SK-N-SH (cell line): ENCODE results near the gene GOLT1A. TPM values are rescaled to one million over a fixed set of nuclear protein-coding genes. Genes with fewer than 3 reads are reported as not detected.

Source experiments
- CTCF ChIA-PET: fragments of 300-600, 350-600 bp; formaldehyde crosslinking; extraction: SDS; loops from one replicate; lab custom pipeline; 2021; lab: Yijun Ruan, JAX
- POLR2A ChIA-PET: fragments of 350-600 bp; sonication (Branson Sonifier 250); formaldehyde crosslinking; extraction: SDS; loops from one replicate; lab custom pipeline; 2020; ENCODE audit warnings: antibody characterized with exemption, inconsistent platforms; lab: Yijun Ruan, JAX
- DNase-seq: peaks from one replicate; pipeline ENCODE4 v3.0.0; 2012
- H2AFZ ChIP-seq: fragments of 200-600 bp; sonication (generic); 2 replicates; pipeline ENCODE4 v1.8.1; 2016; ENCODE audit warnings: antibody characterized with exemption, mild to moderate bottlenecking, low read depth
- H3F3A ChIP-seq: fragments of 200-600 bp; sonication (generic); replicated peaks from 2 replicates; pipeline ENCODE3; 2016; ENCODE audit warnings: antibody characterized with exemption, mild to moderate bottlenecking; ENCODE audit not compliant: insufficient read depth
- H3K27ac ChIP-seq, 2 experiments: fragments of 200-500 bp in 1 of 2; fragments of 200-600 bp in 1 of 2; sonication (Bioruptor generic) in 1 of 2; sonication (generic), shearing (Covaris generic) in 1 of 2; 2 replicates each; pipeline versions ENCODE4 v1.5.1 to v1.6.1; 2014 to 2016; ENCODE audit warnings: low read depth in 2 of 2, inconsistent platforms in 1 of 2, low read length in 1 of 2, mild to moderate bottlenecking in 1 of 2, mixed read lengths in 1 of 2
- H3K27me3 ChIP-seq: fragments of 200-600 bp; sonication (generic), shearing (Covaris generic); 2 replicates; pipeline ENCODE4 v1.6.1; 2016; ENCODE audit warnings: mixed run types; ENCODE audit not compliant: insufficient read depth
- H3K36me3 ChIP-seq, 2 experiments: fragments of 200-500 bp in 1 of 2; fragments of 200-600 bp in 1 of 2; sonication (Bioruptor generic) in 1 of 2; sonication (generic) in 1 of 2; replicated peaks in 1 of 2; 2 replicates each; pipeline versions ENCODE3 to v1.5.1; 2014 to 2016; ENCODE audit warnings: low read length in 1 of 2, mild to moderate bottlenecking in 1 of 2; ENCODE audit not compliant: insufficient read depth in 2 of 2, control insufficient read depth in 1 of 2
- H3K4me1 ChIP-seq, 2 experiments: fragments of 200-500 bp in 1 of 2; fragments of 200-600 bp in 1 of 2; sonication (Bioruptor generic) in 1 of 2; sonication (generic), shearing (Covaris generic) in 1 of 2; 2 replicates each; pipeline versions ENCODE4 v1.5.1 to v1.6.1; 2014 to 2016; ENCODE audit warnings: low read depth in 1 of 2, low read length in 1 of 2, mixed run types in 1 of 2; ENCODE audit not compliant: insufficient read depth in 2 of 2, control insufficient read depth in 1 of 2
- H3K4me2 ChIP-seq: fragments of 200-600 bp; sonication (generic), shearing (Covaris generic); 2 replicates; pipeline ENCODE4 v1.6.1; 2017; ENCODE audit warnings: mixed run types
- H3K4me3 ChIP-seq, 2 experiments: fragments of 200-500 bp in 1 of 2; fragments of 200-600 bp in 1 of 2; sonication (Bioruptor generic) in 1 of 2; sonication (generic), shearing (Covaris generic) in 1 of 2; 2 replicates each; pipeline versions ENCODE4 v1.5.1 to v1.8.1; 2014 to 2016; ENCODE audit warnings: low read depth in 2 of 2, inconsistent platforms in 1 of 2, low read length in 1 of 2, mild to moderate bottlenecking in 1 of 2, mixed read lengths in 1 of 2, moderate library complexity in 1 of 2
- H3K79me2 ChIP-seq: fragments of 200-600 bp; sonication (generic); 2 replicates; pipeline ENCODE4 v1.8.1; 2017; ENCODE audit warnings: mild to moderate bottlenecking; ENCODE audit not compliant: insufficient read depth
- H3K9ac ChIP-seq: fragments of 200-600 bp; sonication (generic); 2 replicates; pipeline ENCODE4 v1.6.1; 2017; ENCODE audit warnings: mixed run types
- H3K9me2 ChIP-seq: fragments of 200-600 bp; sonication (generic); 2 replicates; pipeline ENCODE4 v1.6.1; 2017; ENCODE audit warnings: mixed run types
- H3K9me3 ChIP-seq: fragments of 200-600 bp; sonication (generic); 2 replicates; pipeline ENCODE4 v1.6.1; 2017; ENCODE audit warnings: mixed run types, mild to moderate bottlenecking, moderate library complexity
- H4K20me1 ChIP-seq: fragments of 200-600 bp; sonication (generic); 2 replicates; pipeline ENCODE4 v1.6.1; 2017; ENCODE audit warnings: mild to moderate bottlenecking, mixed run types; ENCODE audit not compliant: insufficient read depth
- CTCF ChIP-seq: fragments of 200-600 bp; sonication (generic); IDR thresholded peaks from 2 replicates; pipeline ENCODE4 v1.6.1; 2017; ENCODE audit warnings: antibody characterized with exemption, mild to moderate bottlenecking, moderate library complexity
- FOSL2 ChIP-seq: IDR thresholded peaks from 2 replicates; pipeline ENCODE4 v1.4.0; 2012; ENCODE audit warnings: low read depth, mild to moderate bottlenecking, moderate library complexity, borderline replicate concordance
- FOXM1 ChIP-seq: IDR thresholded peaks from 2 replicates; pipeline ENCODE4 v1.4.0; 2012; ENCODE audit warnings: low read depth, mild to moderate bottlenecking
- JUND ChIP-seq: IDR thresholded peaks from 2 replicates; pipeline ENCODE4 v1.4.0; 2012
- RFX5 ChIP-seq: IDR thresholded peaks from 2 replicates; pipeline ENCODE4 v1.6.1; 2012; ENCODE audit warnings: mild to moderate bottlenecking, improper control_type of control experiment, low read length
- RXRA ChIP-seq: IDR thresholded peaks from 2 replicates; pipeline ENCODE4 v1.4.0; 2012; ENCODE audit warnings: low read depth, mild to moderate bottlenecking, borderline replicate concordance
- SMC3 ChIP-seq: IDR thresholded peaks from 2 replicates; pipeline ENCODE4 v1.6.1; 2012; ENCODE audit warnings: low read depth, low read length, improper control_type of control experiment
- TCF12 ChIP-seq: IDR thresholded peaks from 2 replicates; pipeline ENCODE4 v1.4.0; 2012
- TEAD4 ChIP-seq: IDR thresholded peaks from 2 replicates; pipeline ENCODE4 v1.4.0; 2012; ENCODE audit warnings: mild to moderate bottlenecking, borderline replicate concordance; ENCODE audit not compliant: insufficient read depth
- USF2 ChIP-seq: fragments of 150-350 bp; IDR thresholded peaks from 2 replicates; pipeline ENCODE4 v1.6.1; 2017; ENCODE audit warnings: antibody characterized with exemption, low read length, low read depth, borderline replicate concordance
- YY1 ChIP-seq: IDR thresholded peaks from 2 replicates; pipeline ENCODE4 v1.4.0; 2012; ENCODE audit warnings: low read depth, mild to moderate bottlenecking
- WGBS: methylation state at CpG from one replicate; pipeline ENCODE4 v1.1.6; 2017; ENCODE audit warnings: low lambda C conversion rate; 5-methylcytosine and 5-hydroxymethylcytosine counted together
- polyA plus RNA-seq, 3 experiments: library from polyadenylated mRNA; depleted of rRNA; stranded (reverse); fragments of >200 nt; gene quantifications; 2 replicates each; pipeline ENCODE4 v1.2.3, GENCODE V29; 2012
- TF ChIP-seq, protein P1 (sequence below): fragments of 150-350 bp; IDR thresholded peaks from 2 replicates; pipeline ENCODE4 v1.6.1; 2016; ENCODE audit warnings: mild to moderate bottlenecking, low read depth, low read length

GOLT1A gene
- polyA plus RNA-seq, 1 of the 3 experiments (the other 2 are of a cell fraction): not detected

GRCh38 chr1:204230211-204230610 is 16.4 kb upstream of the GOLT1A start:
- ChIA-PET CTCF (interaction anchor here (0.7 to 4.5 kb wide), 7 partner anchors 23 to 168 kb away, joined by 3 to 19 read pairs (median 4); no protein-coding TSS in a partner anchor), POLR2A (no interaction called here)
- DNase-seq: no peak
- H3K36me3 ChIP-seq: peaks cover 0 to 17% of the 10 kb centered on the region in 2 experiments
- no peak overlapping the region for H3K4me3 ChIP-seq
- no peaks in the 10 kb centered on the region for H3K27me3 ChIP-seq
- no peaks in the 10 kb centered on the region for H4K20me1 ChIP-seq
- peaks cover 0 to 3% of the 10 kb centered on the region in 2 experiments; a peak in 1 of 4 replicates for H3K4me1 ChIP-seq
- no peak overlapping the region for H3K9ac ChIP-seq
- H3K4me2 ChIP-seq: no peak overlapping the region
- H3K27ac ChIP-seq: no peak overlapping the region
- H2AFZ ChIP-seq: no peak overlapping the region
- no peaks in the 10 kb centered on the region for H3F3A ChIP-seq
- no peak for TF ChIP-seq YY1
- no peak for TF ChIP-seq TEAD4
- TF ChIP-seq FOXM1: no peak
- TF ChIP-seq FOSL2: no peak
- no peak for TF ChIP-seq USF2
- TF ChIP-seq CTCF: no peak
- no peak for TF ChIP-seq TCF12
- TF ChIP-seq, protein P1, sequence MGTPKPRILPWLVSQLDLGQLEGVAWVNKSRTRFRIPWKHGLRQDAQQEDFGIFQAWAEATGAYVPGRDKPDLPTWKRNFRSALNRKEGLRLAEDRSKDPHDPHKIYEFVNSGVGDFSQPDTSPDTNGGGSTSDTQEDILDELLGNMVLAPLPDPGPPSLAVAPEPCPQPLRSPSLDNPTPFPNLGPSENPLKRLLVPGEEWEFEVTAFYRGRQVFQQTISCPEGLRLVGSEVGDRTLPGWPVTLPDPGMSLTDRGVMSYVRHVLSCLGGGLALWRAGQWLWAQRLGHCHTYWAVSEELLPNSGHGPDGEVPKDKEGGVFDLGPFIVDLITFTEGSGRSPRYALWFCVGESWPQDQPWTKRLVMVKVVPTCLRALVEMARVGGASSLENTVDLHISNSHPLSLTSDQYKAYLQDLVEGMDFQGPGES: no peak
- TF ChIP-seq SMC3: no peak
- no peak for TF ChIP-seq RFX5
- no peak for TF ChIP-seq JUND
- 81% methylated on average over 10 of the region's 14 CpGs for WGBS
- H3K9me2 ChIP-seq: no peaks in the 10 kb centered on the region
- H3K79me2 ChIP-seq: no peaks in the 10 kb centered on the region
- H3K9me3 ChIP-seq: no peaks in the 10 kb centered on the region

DNA sequence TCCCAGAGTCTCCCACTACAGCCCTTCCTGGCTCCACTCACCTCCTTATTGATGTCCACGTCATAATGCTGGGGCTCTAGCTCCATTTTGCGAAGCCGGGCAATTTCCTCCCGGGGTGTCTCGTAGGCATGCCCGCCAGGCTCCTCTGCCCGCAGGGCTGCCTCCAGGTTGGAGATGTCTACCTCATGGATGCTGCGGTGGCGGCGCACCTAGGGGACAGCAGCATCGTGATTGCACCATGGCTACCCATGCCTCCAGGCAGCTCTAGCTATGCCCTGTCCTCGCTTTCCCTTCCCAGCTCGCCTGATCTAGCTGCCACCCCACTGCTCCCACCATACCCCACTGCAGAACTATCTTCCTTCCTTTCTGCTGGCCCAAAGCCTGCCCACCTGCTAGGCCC is 15.1 kb upstream of the GOLT1A start:
- no peak for TF ChIP-seq RXRA
- Histone ChIP-seq H3K9me2 (no peaks in the 10 kb centered on the region), H3K27ac (no peak overlapping the region), H3K79me2 (no peaks in the 10 kb centered on the region), H3K27me3 (no peaks in the 10 kb centered on the region), H2AFZ (no peak overlapping the region), H3K9ac (no peak overlapping the region), H3K4me1 (peaks cover 0 to 10% of the 10 kb centered on the region in 2 experiments; a peak in 2 of 4 replicates), H3F3A (no peaks in the 10 kb centered on the region), H4K20me1 (no peaks in the 10 kb centered on the region), H3K9me3 (no peaks in the 10 kb centered on the region), H3K4me2 (no peak overlapping the region), H3K36me3 (peaks cover 0 to 17% of the 10 kb centered on the region in 2 experiments), H3K4me3 (no peak overlapping the region)
- POLR2A ChIA-PET: no interaction called here
- CTCF ChIA-PET: interaction anchor here (0.6 to 4.5 kb wide), 8 partner anchors 15 to 263 kb away, joined by 3 to 19 read pairs (median 3); partner anchors contain the start of genes GOLT1A and PLEKHA6
- DNase-seq: no peak
- 85% methylated on average over 13 of the region's 13 CpGs for WGBS
